Suprapubic skin (tissue), 4 donors: ENCODE results near the gene DOK5.
"Not testable (repeated sequence)": the region's sequence is repeated elsewhere in the genome, so short reads cannot be mapped to it uniquely, and the experiment has no call there.

Source experiments
- CTCF ChIP-seq, 2 donors: fragments of 200-600 bp in 1 of 2; fragments of 450-650 bp in 1 of 2; sonication (generic) in 1 of 2; IDR thresholded peaks; one replicate each; pipeline ENCODE4 v1.5.1; 2016 to 2019; ENCODE audit warnings: antibody characterized with exemption in 2 of 2, mild to moderate bottlenecking in 1 of 2, moderate library complexity in 1 of 2
- EP300 ChIP-seq: sonication (generic); formaldehyde crosslinking; IDR thresholded peaks from one replicate; pipeline ENCODE4 v1.6.1; 2017; ENCODE audit warnings: antibody characterized with exemption
- POLR2A ChIP-seq, 2 donors: fragments of 450-650 bp; IDR thresholded peaks; one replicate each; pipeline ENCODE4 v1.6.1; 2017; ENCODE audit warnings: antibody characterized with exemption in 2 of 2, mild to moderate bottlenecking in 2 of 2, moderate library complexity in 2 of 2
- POLR2AphosphoS5 ChIP-seq, 3 donors: sonication (generic); formaldehyde crosslinking; IDR thresholded peaks; one replicate each; pipeline ENCODE4 v1.6.1; 2017; ENCODE audit warnings: antibody characterized with exemption in 3 of 3

- TF ChIP-seq CTCF (IDR thresholded peaks at IDR 0.05); POLR2A (IDR thresholded peaks at IDR 0.05); EP300; POLR2AphosphoS5 (IDR thresholded peaks at IDR 0.05): not testable (repeated sequence)
These were observed 39.0 kb upstream of the DOK5 start for GRCh38 chr20:54436410-54436809.
